GM18519 (cell line): ENCODE results near the gene SYT5.
A peak's percentile ranks its signal among the peaks of the same experiment; 100 is the strongest.
"Not testable (repeated sequence)": the region's sequence is repeated elsewhere in the genome, so short reads cannot be mapped to it uniquely, and the experiment has no call there.

Experiments used
- ATAC-seq: cut with Tn5 transposase; IDR thresholded peaks from one replicate; pipeline ENCODE4 v1.9.1; 2021; ENCODE audit warnings: mild to moderate bottlenecking, moderate library complexity; ENCODE audit not compliant: unreplicated experiment, low FRiP score

Gene SYT5

GRCh38 chr19:55172741-55173140, 7.3 kb downstream of the SYT5 start:
- ATAC-seq = no peak

- not testable (repeated sequence) for ATAC-seq
These were observed 7.8 kb downstream of the SYT5 start for GRCh38 chr19:55172318-55172717.

- ATAC-seq = no peak
These were observed 8.6 kb downstream of the SYT5 start for GRCh38 chr19:55171440-55171839.

- no peak for ATAC-seq
These were observed 11.0 kb downstream of the SYT5 start for GRCh38 chr19:55169136-55169535.

- ATAC-seq = peak; percentile 39
These were observed 13.4 kb downstream of the SYT5 start, which contains the start of gene DNAAF3 for GRCh38 chr19:55166530-55167268. Gene DNAAF3, minus strand, starts transcription at chr19:55166613. Its CDS starts 200 bp downstream, at chr19:55166413.

- ATAC-seq = no peak
These were observed 14.0 kb downstream of the SYT5 start for GRCh38 chr19:55165952-55166529.

- no peak for ATAC-seq
These were observed 18.3 kb downstream of the SYT5 start for GRCh38 chr19:55161571-55162322.

- ATAC-seq = no peak
These were observed 19.1 kb downstream of the SYT5 start for GRCh38 chr19:55160986-55161365.

- peak; percentile 62 for ATAC-seq
These were observed 19.7 kb downstream of the SYT5 start for GRCh38 chr19:55160128-55160985.

- ATAC-seq = no peak
These were observed 21.0 kb downstream of the SYT5 start for GRCh38 chr19:55158848-55159749.

- ATAC-seq = no peak
These were observed 21.7 kb downstream of the SYT5 start for GRCh38 chr19:55158423-55158822.

GRCh38 chr19:55157064-55157908, 22.8 kb downstream of the SYT5 start, which contains the start of gene TNNI3:
Gene TNNI3, minus strand, starts transcription at chr19:55157732. Its CDS starts 143 bp downstream, at chr19:55157589.
- ATAC-seq = no peak

GRCh38 chr19:55156202-55157063, 23.7 kb downstream of the SYT5 start:
- ATAC-seq = no peak

GRCh38 chr19:55155784-55156183, 24.3 kb downstream of the SYT5 start:
- ATAC-seq = not testable (repeated sequence)

GRCh38 chr19:55153652-55154264, 26.3 kb downstream of the SYT5 start:
- no peak for ATAC-seq

GRCh38 chr19:55152017-55152416, 28.1 kb downstream of the SYT5 start:
- ATAC-seq = no peak
